ENCODE measurements around the gene KDM4C. TPM values are rescaled to one million over a fixed set of nuclear protein-coding genes. Genes with fewer than 3 reads are reported as not detected.

KDM4C gene
- total and polyA plus RNA-seq, 4 donors = 9.5 to 54.4 (median 28.3) TPM

GRCh38 chr9:6977761-6978160 is 220.0 kb downstream of the KDM4C start:
- Histone ChIP-seq H3K36me3 (ENCODE audit: control insufficient read depth in 1 of 2, insufficient read depth in 2 of 2, low read length in 1 of 2) (peaks cover 0 to 2% of the 10 kb centered on the region in 2 donors), H3K27ac (ENCODE audit: low read depth in 1 of 2, low read length in 2 of 2) (no peak overlapping the region), H3K4me1 (ENCODE audit: control insufficient read depth in 1 of 2, insufficient read depth in 2 of 2, low read length in 2 of 2) (no peaks in the 10 kb centered on the region), H3K4me3 (ENCODE audit: low read length in 2 of 2) (no peak overlapping the region), H3K9me3 (ENCODE audit: control insufficient read depth, low read length) (no peaks in the 10 kb centered on the region), H3K27me3 (ENCODE audit: control insufficient read depth in 1 of 2, insufficient read depth in 2 of 2, low read length in 1 of 2) (no peaks in the 10 kb centered on the region)
- intact Hi-C loops (cut with DNase I) = no loop called here
- no peak for DNase-seq
- 94% methylated on average over 1 of the region's 1 CpG for WGBS, 2 donors
- ATAC-seq (ENCODE audit: low FRiP score) = no peak

- Histone ChIP-seq H3K27ac (ENCODE audit: low read depth in 1 of 2, low read length in 2 of 2) (no peak overlapping the region), H3K27me3 (ENCODE audit: control insufficient read depth in 1 of 2, insufficient read depth in 2 of 2, low read length in 1 of 2) (no peaks in the 10 kb centered on the region), H3K4me1 (ENCODE audit: control insufficient read depth in 1 of 2, insufficient read depth in 2 of 2, low read length in 2 of 2) (no peaks in the 10 kb centered on the region), H3K36me3 (ENCODE audit: control insufficient read depth in 1 of 2, insufficient read depth in 2 of 2, low read length in 1 of 2) (peaks cover 0 to 2% of the 10 kb centered on the region in 2 donors), H3K4me3 (ENCODE audit: low read length in 2 of 2) (no peak overlapping the region), H3K9me3 (ENCODE audit: control insufficient read depth, low read length) (no peaks in the 10 kb centered on the region)
- no peak for ATAC-seq (ENCODE audit: low FRiP score)
- 85 to 87% methylated on average over 2 of the region's 2 CpGs for WGBS, 2 donors
- intact Hi-C loops (cut with DNase I) = no loop called here
- DNase-seq = no peak
Observed at GRCh38 chr9:6978591-6978990, 220.8 kb downstream of the KDM4C start.

- intact Hi-C loops (cut with DNase I) = no loop called here
- H3K4me1 ChIP-seq (ENCODE audit: control insufficient read depth in 1 of 2, insufficient read depth in 2 of 2, low read length in 2 of 2) = no peaks in the 10 kb centered on the region
- no peak overlapping the region for H3K27ac ChIP-seq (ENCODE audit: low read depth in 1 of 2, low read length in 2 of 2)
- no peak for DNase-seq
- H3K27me3 ChIP-seq (ENCODE audit: control insufficient read depth in 1 of 2, insufficient read depth in 2 of 2, low read length in 1 of 2) = no peaks in the 10 kb centered on the region
- H3K9me3 ChIP-seq (ENCODE audit: control insufficient read depth, low read length) = no peaks in the 10 kb centered on the region
- no peak overlapping the region for H3K4me3 ChIP-seq (ENCODE audit: low read length in 2 of 2)
- 92 to 93% methylated on average over 3 of the region's 3 CpGs for WGBS, 2 donors
- ATAC-seq (ENCODE audit: low FRiP score) = no peak
- H3K36me3 ChIP-seq (ENCODE audit: control insufficient read depth in 1 of 2, insufficient read depth in 2 of 2, low read length in 1 of 2) = no peaks in the 10 kb centered on the region
Observed at GRCh38 chr9:6984941-6985578, 227.3 kb downstream of the KDM4C start.

- Histone ChIP-seq H3K4me3 (ENCODE audit: low read length in 2 of 2) (no peak overlapping the region), H3K27ac (ENCODE audit: low read depth in 1 of 2, low read length in 2 of 2) (no peak overlapping the region), H3K27me3 (ENCODE audit: control insufficient read depth in 1 of 2, insufficient read depth in 2 of 2, low read length in 1 of 2) (no peaks in the 10 kb centered on the region), H3K36me3 (ENCODE audit: control insufficient read depth in 1 of 2, insufficient read depth in 2 of 2, low read length in 1 of 2) (no peaks in the 10 kb centered on the region), H3K4me1 (ENCODE audit: control insufficient read depth in 1 of 2, insufficient read depth in 2 of 2, low read length in 2 of 2) (no peaks in the 10 kb centered on the region), H3K9me3 (ENCODE audit: control insufficient read depth, low read length) (no peaks in the 10 kb centered on the region)
- DNase-seq = no peak
- WGBS, 2 donors = 87 to 88% methylated on average over 5 of the region's 5 CpGs
- intact Hi-C loops (cut with DNase I) = no loop called here
- no peak for ATAC-seq (ENCODE audit: low FRiP score)
Observed at GRCh38 chr9:6986141-6986815, 228.5 kb downstream of the KDM4C start.

GRCh38 chr9:6987381-6987780 is 229.6 kb downstream of the KDM4C start:
- intact Hi-C loops (cut with DNase I) = no loop called here
- no peaks in the 10 kb centered on the region for H3K27me3 ChIP-seq (ENCODE audit: control insufficient read depth in 1 of 2, insufficient read depth in 2 of 2, low read length in 1 of 2)
- ATAC-seq (ENCODE audit: low FRiP score) (no peak), DNase-seq (no peak)
- H3K4me1 ChIP-seq (ENCODE audit: control insufficient read depth in 1 of 2, insufficient read depth in 2 of 2, low read length in 2 of 2) = no peaks in the 10 kb centered on the region
- no peak overlapping the region for H3K4me3 ChIP-seq (ENCODE audit: low read length in 2 of 2)
- no peak overlapping the region for H3K27ac ChIP-seq (ENCODE audit: low read depth in 1 of 2, low read length in 2 of 2)
- H3K36me3 ChIP-seq (ENCODE audit: control insufficient read depth in 1 of 2, insufficient read depth in 2 of 2, low read length in 1 of 2) = peaks cover 0 to 1% of the 10 kb centered on the region in 2 donors
- H3K9me3 ChIP-seq (ENCODE audit: control insufficient read depth, low read length) = no peaks in the 10 kb centered on the region
- 67 to 99% methylated on average over 3 of the region's 3 CpGs for WGBS, 2 donors

GRCh38 chr9:6991418-6991817 is 233.6 kb downstream of the KDM4C start:
- H3K9me3 ChIP-seq (ENCODE audit: control insufficient read depth, low read length) = no peaks in the 10 kb centered on the region
- H3K27ac ChIP-seq (ENCODE audit: low read depth in 1 of 2, low read length in 2 of 2) = no peak overlapping the region
- H3K36me3 ChIP-seq (ENCODE audit: control insufficient read depth in 1 of 2, insufficient read depth in 2 of 2, low read length in 1 of 2) = peaks cover 3 to 4% of the 10 kb centered on the region in 2 donors
- H3K4me3 ChIP-seq (ENCODE audit: low read length in 2 of 2) = no peak overlapping the region
- 94 to 96% methylated on average over 1 of the region's 1 CpG for WGBS, 2 donors
- no peaks in the 10 kb centered on the region for H3K4me1 ChIP-seq (ENCODE audit: control insufficient read depth in 1 of 2, insufficient read depth in 2 of 2, low read length in 2 of 2)
- intact Hi-C loops (cut with DNase I) = no loop called here
- no peaks in the 10 kb centered on the region for H3K27me3 ChIP-seq (ENCODE audit: control insufficient read depth in 1 of 2, insufficient read depth in 2 of 2, low read length in 1 of 2)
- DNase-seq (no peak), ATAC-seq (ENCODE audit: low FRiP score) (no peak)

- H3K4me1 ChIP-seq (ENCODE audit: control insufficient read depth in 1 of 2, insufficient read depth in 2 of 2, low read length in 2 of 2) = no peaks in the 10 kb centered on the region
- no peak for DNase-seq
- H3K27me3 ChIP-seq (ENCODE audit: control insufficient read depth in 1 of 2, insufficient read depth in 2 of 2, low read length in 1 of 2) = no peaks in the 10 kb centered on the region
- H3K4me3 ChIP-seq (ENCODE audit: low read length in 2 of 2) = no peak overlapping the region
- ATAC-seq (ENCODE audit: low FRiP score) = no peak
- no peaks in the 10 kb centered on the region for H3K9me3 ChIP-seq (ENCODE audit: control insufficient read depth, low read length)
- WGBS, 2 donors = 74 to 81% methylated on average over 7 of the region's 7 CpGs
- H3K36me3 ChIP-seq (ENCODE audit: control insufficient read depth in 1 of 2, insufficient read depth in 2 of 2, low read length in 1 of 2) = peaks cover 3 to 4% of the 10 kb centered on the region in 2 donors
- no peak overlapping the region for H3K27ac ChIP-seq (ENCODE audit: low read depth in 1 of 2, low read length in 2 of 2)
- intact Hi-C loops (cut with DNase I) = no loop called here
Observed at GRCh38 chr9:6996061-6996854, 238.5 kb downstream of the KDM4C start.

- no peaks in the 10 kb centered on the region for H3K9me3 ChIP-seq (ENCODE audit: control insufficient read depth, low read length)
- no peaks in the 10 kb centered on the region for H3K4me1 ChIP-seq (ENCODE audit: control insufficient read depth in 1 of 2, insufficient read depth in 2 of 2, low read length in 2 of 2)
- H3K4me3 ChIP-seq (ENCODE audit: low read length in 2 of 2) = no peak overlapping the region
- H3K27ac ChIP-seq (ENCODE audit: low read depth in 1 of 2, low read length in 2 of 2) = no peak overlapping the region
- H3K36me3 ChIP-seq (ENCODE audit: control insufficient read depth in 1 of 2, insufficient read depth in 2 of 2, low read length in 1 of 2) = peaks cover 3% of the 10 kb centered on the region in 2 donors
- DNase-seq = no peak
- 68 to 88% methylated on average over 1 of the region's 1 CpG for WGBS, 2 donors
- H3K27me3 ChIP-seq (ENCODE audit: control insufficient read depth in 1 of 2, insufficient read depth in 2 of 2, low read length in 1 of 2) = no peaks in the 10 kb centered on the region
- intact Hi-C loops (cut with DNase I) = no loop called here
- no peak for ATAC-seq (ENCODE audit: low FRiP score)
Observed at GRCh38 chr9:6997330-6997729, 239.6 kb downstream of the KDM4C start.
